IMR-90 (cell line): ENCODE measurements around the gene PIEZO2. TPM values are rescaled to one million over a fixed set of nuclear protein-coding genes. Genes with fewer than 3 reads are reported as not detected.

Experiments used
- ATAC-seq: fragments of 200-7000 bp; cut with Tn5 transposase; 2 replicates; pipeline ENCODE4 v1.9.1; 2020; ENCODE audit warnings: low read depth, mild to moderate bottlenecking, moderate library complexity
- BruUV-seq: library from RNA; stranded (reverse); fragments of 400-500 nt; replicated peaks from 2 replicates; lab custom pipeline; 2021; lab: Mats Ljungman, UMichigan
- CTCF ChIA-PET: fragments of 300-600 bp; formaldehyde crosslinking; extraction: SDS; loops from one replicate; lab custom pipeline; 2021; ENCODE audit warnings: antibody characterized with exemption; lab: Yijun Ruan, JAX
- POLR2A ChIA-PET: fragments of 300-600 bp; sonication (Branson Sonifier 250); formaldehyde crosslinking; loops from one replicate; lab custom pipeline; 2022; ENCODE audit warnings: antibody characterized with exemption; ENCODE audit not compliant: unreplicated experiment; lab: Charles Lee
- DNase-seq: peaks from one replicate; pipeline ENCODE4 v3.0.0; 2013
- H2AFZ ChIP-seq: replicated peaks from 2 replicates; pipeline ENCODE3; 2013; ENCODE audit warnings: low read length, mild to moderate bottlenecking; ENCODE audit not compliant: poor library complexity
- H2AK5ac ChIP-seq: 2 replicates; pipeline ENCODE4 v1.6.1; 2013; ENCODE audit warnings: low read depth, low read length, inconsistent platforms
- H2AK9ac ChIP-seq: replicated peaks from 2 replicates; pipeline ENCODE3; 2013; ENCODE audit warnings: mild to moderate bottlenecking, low read depth, low read length, moderate library complexity; ENCODE audit not compliant: poor library complexity
- H2BK120ac ChIP-seq: 2 replicates; pipeline ENCODE4 v1.6.1; 2013; ENCODE audit warnings: low read depth, low read length, inconsistent platforms
- H2BK15ac ChIP-seq: 3 replicates; pipeline ENCODE4 v1.6.1; 2013; ENCODE audit warnings: low read depth, low read length, inconsistent platforms
- H2BK20ac ChIP-seq: 2 replicates; pipeline ENCODE4 v1.6.1; 2013; ENCODE audit warnings: low read depth, mild to moderate bottlenecking, inconsistent platforms, low read length, moderate library complexity
- H2BK5ac ChIP-seq: 2 replicates; pipeline ENCODE4 v1.6.1; 2013; ENCODE audit warnings: mild to moderate bottlenecking, low read depth, low read length, inconsistent platforms; ENCODE audit not compliant: poor library complexity, severe bottlenecking
- H3K14ac ChIP-seq: replicated peaks from 2 replicates; pipeline ENCODE4 v1.6.1; 2013; ENCODE audit warnings: low read depth, low read length, inconsistent platforms
- H3K18ac ChIP-seq: 2 replicates; pipeline ENCODE4 v1.6.1; 2013; ENCODE audit warnings: low read depth, low read length, control low read depth
- H3K23ac ChIP-seq: 2 replicates; pipeline ENCODE4 v1.6.1; 2013; ENCODE audit warnings: low read depth, low read length, inconsistent platforms
- H3K27ac ChIP-seq: 2 replicates; pipeline ENCODE4 v1.5.1; 2013; ENCODE audit warnings: mild to moderate bottlenecking, control low read depth, low read length; ENCODE audit not compliant: insufficient read depth
- H3K27me3 ChIP-seq: 2 replicates; pipeline ENCODE4 v1.6.1; 2013; ENCODE audit warnings: low read length; ENCODE audit not compliant: control insufficient read depth, insufficient read depth
- H3K36me3 ChIP-seq: 2 replicates; pipeline ENCODE4 v1.6.1; 2013; ENCODE audit warnings: low read length, mixed read lengths; ENCODE audit not compliant: control insufficient read depth, insufficient read depth
- H3K4ac ChIP-seq: 2 replicates; pipeline ENCODE4 v1.6.1; 2013; ENCODE audit warnings: low read depth, low read length, inconsistent platforms
- H3K4me1 ChIP-seq: 2 replicates; pipeline ENCODE4 v1.6.1; 2013; ENCODE audit warnings: low read length, mixed read lengths; ENCODE audit not compliant: control insufficient read depth, insufficient read depth
- H3K4me2 ChIP-seq: 2 replicates; pipeline ENCODE4 v1.6.1; 2013; ENCODE audit warnings: low read depth, mild to moderate bottlenecking, control low read depth, low read length, moderate library complexity
- H3K4me3 ChIP-seq: 2 replicates; pipeline ENCODE4 v1.5.1; 2013; ENCODE audit warnings: low read depth, mild to moderate bottlenecking, control low read depth, low read length, moderate library complexity; ENCODE audit not compliant: insufficient read depth
- H3K56ac ChIP-seq: 2 replicates; pipeline ENCODE4 v1.6.1; 2013; ENCODE audit warnings: low read length, inconsistent platforms; ENCODE audit not compliant: insufficient read depth; ENCODE audit errors: extremely low read depth
- H3K79me1 ChIP-seq, 2 experiments: 2 replicates each; pipeline ENCODE4 v1.6.1; 2013; ENCODE audit warnings: low read length in 2 of 2, inconsistent platforms in 1 of 2, low read depth in 1 of 2
- H3K9ac ChIP-seq: 2 replicates; pipeline ENCODE4 v1.6.1; 2013; ENCODE audit warnings: low read depth, low read length, control low read depth
- H3K9me1 ChIP-seq: 2 replicates; pipeline ENCODE4 v1.6.1; 2013; ENCODE audit warnings: low read length, inconsistent platforms; ENCODE audit not compliant: insufficient read depth
- H3K9me3 ChIP-seq: 2 replicates; pipeline ENCODE4 v1.6.1; 2013; ENCODE audit warnings: low read length; ENCODE audit not compliant: control insufficient read depth, insufficient read depth
- H4K20me1 ChIP-seq: 2 replicates; pipeline ENCODE4 v1.6.1; 2013; ENCODE audit warnings: low read length, inconsistent platforms; ENCODE audit not compliant: insufficient read depth
- H4K5ac ChIP-seq: 2 replicates; pipeline ENCODE4 v1.6.1; 2013; ENCODE audit warnings: mild to moderate bottlenecking, low read depth, low read length, control low read depth
- H4K8ac ChIP-seq, 2 experiments: 2 replicates each; pipeline ENCODE4 v1.6.1; 2013; ENCODE audit warnings: low read depth in 2 of 2, low read length in 2 of 2, control low read depth in 1 of 2, inconsistent platforms in 1 of 2
- H4K91ac ChIP-seq: 2 replicates; pipeline ENCODE4 v1.6.1; 2013; ENCODE audit warnings: low read depth, low read length, inconsistent platforms; ENCODE audit not compliant: insufficient read depth
- BHLHE40 ChIP-seq: fragments of 150-350 bp; IDR thresholded peaks from 2 replicates; pipeline ENCODE4 v1.6.1; 2016; ENCODE audit warnings: mild to moderate bottlenecking, low read depth, low read length
- CEBPB ChIP-seq: IDR thresholded peaks from 2 replicates; pipeline ENCODE4 v1.6.1; 2012; ENCODE audit warnings: low read depth, low read length, improper control_type of control experiment
- CHD1 ChIP-seq: IDR thresholded peaks from 2 replicates; pipeline ENCODE4 v1.6.1; 2012; ENCODE audit warnings: low read depth, low read length, improper control_type of control experiment
- CTCF ChIP-seq: conservative IDR thresholded peaks from 2 replicates; pipeline ENCODE4 v1.5.1; 2012; ENCODE audit warnings: mild to moderate bottlenecking, low read depth, low read length, improper control_type of control experiment
- ELK1 ChIP-seq: fragments of 150-350 bp; IDR thresholded peaks from 2 replicates; pipeline ENCODE4 v1.6.1; 2016; ENCODE audit warnings: low read depth, mild to moderate bottlenecking, low read length, moderate library complexity, borderline replicate concordance
- FOS ChIP-seq: fragments of 150-350 bp; IDR thresholded peaks from 2 replicates; pipeline ENCODE4 v1.6.1; 2016; ENCODE audit warnings: low read depth, low read length
- MAFK ChIP-seq: IDR thresholded peaks from 2 replicates; pipeline ENCODE4 v1.6.1; 2012; ENCODE audit warnings: low read depth, low read length, improper control_type of control experiment
- MAZ ChIP-seq: IDR thresholded peaks from 2 replicates; pipeline ENCODE4 v1.6.1; 2012; ENCODE audit warnings: low read depth, mild to moderate bottlenecking, low read length, improper control_type of control experiment, moderate library complexity, borderline replicate concordance
- MXI1 ChIP-seq: IDR thresholded peaks from 2 replicates; pipeline ENCODE4 v1.6.1; 2012; ENCODE audit warnings: low read depth, mild to moderate bottlenecking, low read length, moderate library complexity, borderline replicate concordance
- NFE2L2 ChIP-seq: fragments of 150-350 bp; IDR thresholded peaks from 2 replicates; pipeline ENCODE4 v1.6.1; 2016; ENCODE audit warnings: low read depth, mild to moderate bottlenecking, low read length
- POLR2A ChIP-seq: IDR thresholded peaks from 2 replicates; pipeline ENCODE4 v1.6.1; 2012; ENCODE audit warnings: mild to moderate bottlenecking, low read depth, low read length
- RAD21 ChIP-seq: IDR thresholded peaks from 2 replicates; pipeline ENCODE4 v1.6.1; 2012; ENCODE audit warnings: low read length, improper control_type of control experiment
- RCOR1 ChIP-seq: IDR thresholded peaks from 2 replicates; pipeline ENCODE4 v1.6.1; 2012; ENCODE audit warnings: mild to moderate bottlenecking, low read length, improper control_type of control experiment; ENCODE audit not compliant: insufficient replicate concordance
- RFX5 ChIP-seq: IDR thresholded peaks from 2 replicates; pipeline ENCODE4 v1.8.0; 2012; ENCODE audit warnings: low read depth, mild to moderate bottlenecking, low read length, moderate library complexity
- SMC3 ChIP-seq: fragments of 150-350 bp; IDR thresholded peaks from 2 replicates; pipeline ENCODE4 v1.6.1; 2016; ENCODE audit warnings: low read depth, mild to moderate bottlenecking, antibody characterized with exemption, low read length, moderate library complexity
- USF2 ChIP-seq: fragments of 150-350 bp; IDR thresholded peaks from 2 replicates; pipeline ENCODE4 v1.6.1; 2017; ENCODE audit warnings: mild to moderate bottlenecking, antibody characterized with exemption, low read length, low read depth
- WGBS, 2 experiments: methylation state at CpG; one replicate each; pipeline versions ENCODE4 v1.1.5 to v1.1.7; 2013; ENCODE audit warnings: missing lambda C conversion rate in 2 of 2; ENCODE audit not compliant: insufficient read length in 1 of 2; ENCODE audit errors: extremely low coverage in 2 of 2; 5-methylcytosine and 5-hydroxymethylcytosine counted together
- dilution Hi-C: fragments of 300-500 bp; cut with HindIII; formaldehyde crosslinking; loops from one replicate; pipeline ENCODE4 v1.14.3; 2018; ENCODE audit warnings: low sequenced_read_pairs; ENCODE audit not compliant: unreplicated experiment
- in situ Hi-C: fragments of 300-500 bp; cut with MboI; formaldehyde crosslinking; loops from 3 replicates; pipeline ENCODE4 v1.14.3; 2019; ENCODE audit warnings: low sequenced_read_pairs, inconsistent platforms, mixed read lengths
- intact Hi-C: fragments of 100-400 bp; cut with micrococcal nuclease; formaldehyde crosslinking; loops from 2 replicates; pipeline ENCODE4 v1.10.0; 2022
- polyA plus RNA-seq, 3 experiments: library from polyadenylated mRNA; depleted of rRNA; stranded (reverse); fragments of >200 nt; gene quantifications; 2 replicates each; pipeline ENCODE4 v1.2.3, GENCODE V29; 2012; ENCODE audit warnings: low replicate concordance in 1 of 3
- total RNA-seq: library from RNA; depleted of rRNA; stranded (reverse); fragments of >200 nt; gene quantifications from 2 replicates; pipeline ENCODE4 v1.2.3, GENCODE V29; 2012

PIEZO2 gene
- total and polyA plus RNA-seq, 2 of the 4 experiments (the other 2 are of a cell fraction) = 2.4 to 4.1 TPM

- Histone ChIP-seq H2BK120ac (no peak overlapping the region; the same call in 1 of the 2 replicates), H3K9me1 (peaks cover 13% of the 10 kb centered on the region), H3K9ac (no peak overlapping the region), H2AK5ac (0 out of 2 replicates have a peak overlapping the region, but pooled peaks have one; percentile 3), H3K79me1 (no peaks in the 10 kb centered on the region), H2BK15ac (no peak overlapping the region), H3K27me3 (no peaks in the 10 kb centered on the region), H3K18ac (no peak overlapping the region), H3K23ac (no peak overlapping the region), H3K4me2 (no peak overlapping the region), H3K56ac (no peak overlapping the region), H4K91ac (no peak overlapping the region), H4K20me1 (no peaks in the 10 kb centered on the region; the same call in 1 of the 2 replicates), H2AFZ (no peak overlapping the region), H3K4me3 (no peak overlapping the region), H2BK5ac (no peak overlapping the region), H3K9me3 (no peaks in the 10 kb centered on the region), H4K8ac (no peak overlapping the region), H2BK20ac (no peak overlapping the region), H2AK9ac (no peak overlapping the region), H3K14ac (no peak overlapping the region), H3K36me3 (peaks cover 2% of the 10 kb centered on the region; the same call in 1 of the 2 replicates), H3K27ac (no peak overlapping the region), H3K4ac (0 out of 2 replicates have a peak overlapping the region, but pooled peaks have one; percentile 7), H3K4me1 (peaks cover 12% of the 10 kb centered on the region), H4K5ac (no peak overlapping the region)
- WGBS, 2 experiments = 88% methylated on average over 5 of the region's 7 CpGs; no CpG with 5 or more reads in 1 of the 2 experiments
- ChIA-PET CTCF (interaction anchor here (0.6 kb wide), 1 partner anchor 257 kb away, joined by 3 read pairs; no protein-coding TSS in a partner anchor), POLR2A (no interaction called here)
- no peak for DNase-seq
- dilution Hi-C loops = no loop called here
- no TSS peak for BruUV-seq
- TF ChIP-seq CTCF = no peak
- no peak for TF ChIP-seq RFX5
- TF ChIP-seq MAFK = no peak
- TF ChIP-seq BHLHE40 = no peak
- TF ChIP-seq ELK1 = no peak
- TF ChIP-seq RCOR1 = no peak
- no peak for TF ChIP-seq CEBPB
- no peak for TF ChIP-seq NFE2L2
- no peak for TF ChIP-seq RAD21
- no peak for TF ChIP-seq USF2
- no peak for TF ChIP-seq CHD1
- no peak for TF ChIP-seq POLR2A
- no peak for TF ChIP-seq MXI1
- no peak for TF ChIP-seq MAZ
- TF ChIP-seq FOS = no peak
- TF ChIP-seq SMC3 = no peak
- ATAC-seq = no peak
- intact Hi-C loops = no loop called here
- in situ Hi-C loops = no loop called here
These were observed 354.6 kb downstream of the PIEZO2 start for GRCh38 chr18:10794771-10795170.
